Central memory CD8-positive, alpha-beta T cell (primary cell): Measurements from ENCODE around the gene NOL7.

Source experiments
- ATAC-seq: fragments of 150-1000 bp; cut with Tn5 transposase; replicated peaks from 2 replicates; pipeline ENCODE4 v1.10.0; 2022; ENCODE audit warnings: mild to moderate bottlenecking, moderate FRiP score, moderate number of reproducible peaks; ENCODE audit not compliant: poor library complexity, severe bottlenecking; ENCODE audit errors: extremely low read depth
- DNase-seq, 2 donors: peaks; one replicate each; pipeline ENCODE4 v3.0.0; 2021; ENCODE audit warnings: low spot score in 2 of 2
- H3K27ac Mint-ChIP-seq: one replicate; pipeline ENCODE4 v1.8.0; 2022; ENCODE audit warnings: low read depth, mild to moderate bottlenecking, moderate library complexity, mixed read lengths
- H3K27me3 Mint-ChIP-seq: one replicate; pipeline ENCODE4 v1.8.0; 2022; ENCODE audit warnings: mixed read lengths
- H3K36me3 Mint-ChIP-seq: one replicate; pipeline ENCODE4 v1.8.0; 2022; ENCODE audit warnings: mild to moderate bottlenecking, moderate library complexity, mixed read lengths; ENCODE audit not compliant: insufficient read depth
- H3K4me1 Mint-ChIP-seq: one replicate; pipeline ENCODE4 v1.8.0; 2022; ENCODE audit warnings: mixed read lengths
- H3K4me3 Mint-ChIP-seq: one replicate; pipeline ENCODE4 v1.8.0; 2022; ENCODE audit warnings: mild to moderate bottlenecking, moderate library complexity, mixed read lengths
- H3K9me3 Mint-ChIP-seq: one replicate; pipeline ENCODE4 v1.8.0; 2022; ENCODE audit warnings: mixed read lengths

Gene NOL7

GRCh38 chr6:13614926-13615791 is at the start of gene NOL7:
NOL7 (plus strand) TSS chr6:13615335; CDS start chr6:13615359, 24 bp downstream.
- ATAC-seq (peak; percentile 91), DNase-seq (peak; percentile 98 to 100)
- H3K27ac Mint-ChIP-seq = peak within 1 kb of the TSS; percentile 96
- H3K4me3 Mint-ChIP-seq = peak within 1 kb of the TSS; percentile 94
- H3K4me1 Mint-ChIP-seq = peaks cover 34% of the 10 kb centered on the region
- no peaks in the 10 kb centered on the region for H3K9me3 Mint-ChIP-seq
- no peaks in the 10 kb centered on the region for H3K27me3 Mint-ChIP-seq
- peaks cover 44% of the 10 kb centered on the region for H3K36me3 Mint-ChIP-seq

- peaks cover 26% of the 10 kb centered on the region for H3K27me3 Mint-ChIP-seq
Observed at GRCh38 chr6:13565921-13566320, 49.2 kb upstream of the NOL7 start.

GRCh38 chr6:13566500-13566899 is 48.6 kb upstream of the NOL7 start:
- no peaks in the 10 kb centered on the region for H3K4me1 Mint-ChIP-seq
- no peak for ATAC-seq
- H3K27me3 Mint-ChIP-seq = peaks cover 26% of the 10 kb centered on the region
- H3K9me3 Mint-ChIP-seq = no peaks in the 10 kb centered on the region
- H3K27ac Mint-ChIP-seq = no peak overlapping the region
- DNase-seq = no peak
- no peak overlapping the region for H3K4me3 Mint-ChIP-seq
- H3K36me3 Mint-ChIP-seq = no peaks in the 10 kb centered on the region

More at GRCh38 chr6:13565921-13566320, 49.2 kb upstream of the NOL7 start:
- no peak for ATAC-seq
- Mint-ChIP-seq H3K4me3 (no peak overlapping the region), H3K36me3 (no peaks in the 10 kb centered on the region), H3K27ac (no peak overlapping the region), H3K4me1 (no peaks in the 10 kb centered on the region), H3K9me3 (no peaks in the 10 kb centered on the region)
- DNase-seq = no peak

GRCh38 chr6:13568970-13569369 is 46.2 kb upstream of the NOL7 start:
- H3K27me3 Mint-ChIP-seq = peaks cover 17% of the 10 kb centered on the region
- no peak overlapping the region for H3K27ac Mint-ChIP-seq
- ATAC-seq (no peak), DNase-seq (no peak)
- H3K9me3 Mint-ChIP-seq = no peaks in the 10 kb centered on the region
- peaks cover 3% of the 10 kb centered on the region for H3K36me3 Mint-ChIP-seq
- no peaks in the 10 kb centered on the region for H3K4me1 Mint-ChIP-seq
- H3K4me3 Mint-ChIP-seq = no peak overlapping the region

GRCh38 chr6:13572240-13572639 is 42.9 kb upstream of the NOL7 start:
- Mint-ChIP-seq H3K27ac (no peak overlapping the region), H3K4me3 (peak overlapping the region; percentile 37), H3K27me3 (peaks cover 3% of the 10 kb centered on the region), H3K9me3 (no peaks in the 10 kb centered on the region), H3K4me1 (peaks cover 17% of the 10 kb centered on the region), H3K36me3 (peaks cover 13% of the 10 kb centered on the region)
- no peak for ATAC-seq
- no peak for DNase-seq

- Mint-ChIP-seq H3K27ac (peak overlapping the region; percentile 95), H3K9me3 (no peaks in the 10 kb centered on the region), H3K4me1 (peaks cover 17% of the 10 kb centered on the region), H3K4me3 (peak overlapping the region; percentile 97), H3K36me3 (peaks cover 14% of the 10 kb centered on the region), H3K27me3 (no peaks in the 10 kb centered on the region)
- ATAC-seq (no peak), DNase-seq (no peak)
Observed at GRCh38 chr6:13572951-13573654, 42.0 kb upstream of the NOL7 start.

- H3K9me3 Mint-ChIP-seq = no peaks in the 10 kb centered on the region
- peaks cover 16% of the 10 kb centered on the region for H3K36me3 Mint-ChIP-seq
- no peaks in the 10 kb centered on the region for H3K27me3 Mint-ChIP-seq
- H3K27ac Mint-ChIP-seq = peak overlapping the region; percentile 95
- H3K4me3 Mint-ChIP-seq = peak overlapping the region; percentile 97
- peaks cover 17% of the 10 kb centered on the region for H3K4me1 Mint-ChIP-seq
- ATAC-seq (no peak), DNase-seq (no peak)
Observed at GRCh38 chr6:13573669-13574110, 41.4 kb upstream of the NOL7 start.

GRCh38 chr6:13574149-13574570 is 41.0 kb upstream of the NOL7 start:
- H3K27me3 Mint-ChIP-seq = no peaks in the 10 kb centered on the region
- ATAC-seq (peak; percentile 85), DNase-seq (peak; percentile 83 to 90)
- H3K4me3 Mint-ChIP-seq = peak overlapping the region; percentile 97
- peaks cover 16% of the 10 kb centered on the region for H3K36me3 Mint-ChIP-seq
- peak overlapping the region; percentile 95 for H3K27ac Mint-ChIP-seq
- peaks cover 17% of the 10 kb centered on the region for H3K4me1 Mint-ChIP-seq
- no peaks in the 10 kb centered on the region for H3K9me3 Mint-ChIP-seq

- Mint-ChIP-seq H3K4me1 (peaks cover 17% of the 10 kb centered on the region), H3K4me3 (peak within 1 kb of the TSS; percentile 97), H3K27ac (peak within 1 kb of the TSS; percentile 95), H3K36me3 (peaks cover 16% of the 10 kb centered on the region), H3K27me3 (no peaks in the 10 kb centered on the region), H3K9me3 (no peaks in the 10 kb centered on the region)
- peak; percentile 62 to 64 for DNase-seq
- peak; percentile 77 for ATAC-seq
Observed at GRCh38 chr6:13574571-13575376, 40.4 kb upstream of the NOL7 start, which contains the start of gene SIRT5. SIRT5 (plus strand) TSS chr6:13574601; CDS start chr6:13584111, 9,510 bp downstream.

- H3K9me3 Mint-ChIP-seq = no peaks in the 10 kb centered on the region
- H3K27ac Mint-ChIP-seq = peak overlapping the region; percentile 95
- H3K4me1 Mint-ChIP-seq = peaks cover 17% of the 10 kb centered on the region
- H3K36me3 Mint-ChIP-seq = peaks cover 18% of the 10 kb centered on the region
- DNase-seq = no peak
- no peaks in the 10 kb centered on the region for H3K27me3 Mint-ChIP-seq
- ATAC-seq = no peak
- H3K4me3 Mint-ChIP-seq = peak overlapping the region; percentile 97
Observed at GRCh38 chr6:13575377-13575775, 39.8 kb upstream of the NOL7 start.

GRCh38 chr6:13576017-13576416 is 39.1 kb upstream of the NOL7 start:
- Mint-ChIP-seq H3K36me3 (peaks cover 21% of the 10 kb centered on the region), H3K9me3 (no peaks in the 10 kb centered on the region), H3K4me3 (peak overlapping the region; percentile 97), H3K27me3 (no peaks in the 10 kb centered on the region), H3K27ac (no peak overlapping the region), H3K4me1 (peaks cover 17% of the 10 kb centered on the region)
- DNase-seq (no peak), ATAC-seq (no peak)

GRCh38 chr6:13577926-13578325 is 37.2 kb upstream of the NOL7 start:
- Mint-ChIP-seq H3K27me3 (no peaks in the 10 kb centered on the region), H3K9me3 (no peaks in the 10 kb centered on the region), H3K27ac (no peak overlapping the region), H3K36me3 (peaks cover 22% of the 10 kb centered on the region), H3K4me3 (no peak overlapping the region), H3K4me1 (peaks cover 17% of the 10 kb centered on the region)
- ATAC-seq (no peak), DNase-seq (no peak)
